Fibroblast of lung (primary cell): ENCODE data around the gene C11orf71. TPM values are rescaled to one million over a fixed set of nuclear protein-coding genes. Genes with fewer than 3 reads are reported as not detected.
A peak's percentile ranks its signal among the peaks of the same experiment; 100 is the strongest.

Experiments used
- DNase-seq, 2 donors: peaks; one replicate each; pipeline versions ENCODE4 v3.0.0 to v3.0.0-alpha.2; 2010; ENCODE audit warnings: low read depth in 2 of 2
- H2AFZ ChIP-seq: 2 replicates; pipeline ENCODE4 v1.5.1; 2012; ENCODE audit warnings: low read length, control low read depth, inconsistent platforms
- H3K27ac ChIP-seq: 2 replicates; pipeline ENCODE4 v1.5.1; 2011; ENCODE audit warnings: low read length, control low read depth; ENCODE audit not compliant: insufficient read depth
- H3K27me3 ChIP-seq: 2 replicates; pipeline ENCODE4 v1.5.1; 2011; ENCODE audit warnings: mild to moderate bottlenecking, low read length; ENCODE audit not compliant: control insufficient read depth, insufficient read depth
- H3K36me3 ChIP-seq: 2 replicates; pipeline ENCODE4 v1.5.1; 2011; ENCODE audit warnings: low read length; ENCODE audit not compliant: control insufficient read depth, insufficient read depth
- H3K4me1 ChIP-seq: 2 replicates; pipeline ENCODE4 v1.5.1; 2011; ENCODE audit warnings: low read length; ENCODE audit not compliant: control insufficient read depth, insufficient read depth; ENCODE audit errors: extremely low read depth
- H3K4me2 ChIP-seq: 2 replicates; pipeline ENCODE4 v1.5.1; 2011; ENCODE audit warnings: low read length, control low read depth; ENCODE audit not compliant: insufficient read depth; ENCODE audit errors: extremely low read depth
- H3K4me3 ChIP-seq, 4 experiments: fragments of 200-600 bp in 1 of 4; sonication (generic) in 1 of 4; replicated peaks in 1 of 4; 2 replicates each; pipeline ENCODE4 v1.5.1; 2011 to 2016; ENCODE audit warnings: low read length in 4 of 4, low read depth in 3 of 4, mild to moderate bottlenecking in 3 of 4, control low read depth in 2 of 4, inconsistent platforms in 1 of 4, mixed read lengths in 1 of 4; ENCODE audit not compliant: insufficient read depth in 1 of 4; ENCODE audit errors: control extremely low read depth in 1 of 4
- H3K79me2 ChIP-seq: 2 replicates; pipeline ENCODE4 v1.5.1; 2012; ENCODE audit warnings: mild to moderate bottlenecking, low read length, inconsistent platforms; ENCODE audit not compliant: control insufficient read depth, insufficient read depth
- H3K9ac ChIP-seq: 2 replicates; pipeline ENCODE4 v1.5.1; 2011; ENCODE audit warnings: mild to moderate bottlenecking, low read length, control low read depth; ENCODE audit not compliant: insufficient read depth
- H3K9me3 ChIP-seq: 2 replicates; pipeline ENCODE4 v1.5.1; 2012; ENCODE audit warnings: low read depth, low read length; ENCODE audit not compliant: control insufficient read depth, insufficient read depth
- H4K20me1 ChIP-seq: 2 replicates; pipeline ENCODE4 v1.5.1; 2011; ENCODE audit warnings: low read length; ENCODE audit not compliant: control insufficient read depth, insufficient read depth; ENCODE audit errors: extremely low read depth
- EZH2 ChIP-seq: IDR thresholded peaks from 2 replicates; pipeline ENCODE4 v1.5.1; 2012; ENCODE audit warnings: low read length, control low read depth, mild to moderate bottlenecking; ENCODE audit errors: missing control alignments
- polyA plus RNA-seq, 2 donors: library from polyadenylated mRNA; depleted of rRNA in 1 of 2; stranded (reverse) in 1 of 2; unstranded in 1 of 2; fragments of >200 nt; gene quantifications; 2 replicates each; pipeline ENCODE4 v1.2.1, GENCODE V29; 2011 to 2012; ENCODE audit warnings: missing spikeins in 1 of 2
- total RNA-seq: library from RNA; depleted of rRNA; stranded (reverse); fragments of >200 nt; gene quantifications from 2 replicates; pipeline ENCODE4 v1.2.1, GENCODE V29; 2014
- TF ChIP-seq, protein P1 (sequence below), 2 donors: IDR thresholded peaks in 1 of 2; conservative IDR thresholded peaks in 1 of 2; 1 replicate in 1 of 2; 2 replicates in 1 of 2; pipeline ENCODE4 v1.5.1; 2011 to 2012; ENCODE audit warnings: low read length in 2 of 2, control low read depth in 1 of 2, inconsistent platforms in 1 of 2, low read depth in 1 of 2, mild to moderate bottlenecking in 1 of 2

The C11orf71 gene
- total and polyA plus RNA-seq, 2 donors (not counting 1 experiment from before 2014, with no cell fraction given): 4.0 to 9.6 TPM

GRCh38 chr11:114441921-114442320, 41.6 kb upstream of the C11orf71 start:
- H3K9ac ChIP-seq: no peak overlapping the region
- no peaks in the 10 kb centered on the region for H4K20me1 ChIP-seq
- no peak overlapping the region for H2AFZ ChIP-seq
- no peaks in the 10 kb centered on the region for H3K27me3 ChIP-seq
- TF ChIP-seq, protein P1, sequence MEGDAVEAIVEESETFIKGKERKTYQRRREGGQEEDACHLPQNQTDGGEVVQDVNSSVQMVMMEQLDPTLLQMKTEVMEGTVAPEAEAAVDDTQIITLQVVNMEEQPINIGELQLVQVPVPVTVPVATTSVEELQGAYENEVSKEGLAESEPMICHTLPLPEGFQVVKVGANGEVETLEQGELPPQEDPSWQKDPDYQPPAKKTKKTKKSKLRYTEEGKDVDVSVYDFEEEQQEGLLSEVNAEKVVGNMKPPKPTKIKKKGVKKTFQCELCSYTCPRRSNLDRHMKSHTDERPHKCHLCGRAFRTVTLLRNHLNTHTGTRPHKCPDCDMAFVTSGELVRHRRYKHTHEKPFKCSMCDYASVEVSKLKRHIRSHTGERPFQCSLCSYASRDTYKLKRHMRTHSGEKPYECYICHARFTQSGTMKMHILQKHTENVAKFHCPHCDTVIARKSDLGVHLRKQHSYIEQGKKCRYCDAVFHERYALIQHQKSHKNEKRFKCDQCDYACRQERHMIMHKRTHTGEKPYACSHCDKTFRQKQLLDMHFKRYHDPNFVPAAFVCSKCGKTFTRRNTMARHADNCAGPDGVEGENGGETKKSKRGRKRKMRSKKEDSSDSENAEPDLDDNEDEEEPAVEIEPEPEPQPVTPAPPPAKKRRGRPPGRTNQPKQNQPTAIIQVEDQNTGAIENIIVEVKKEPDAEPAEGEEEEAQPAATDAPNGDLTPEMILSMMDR (conservative IDR thresholded peaks at IDR 0.05 in 1 of 2, IDR thresholded peaks at IDR 0.05 in 1 of 2; ENCODE audit: low read depth in 1 of 2, low read length in 2 of 2): no peak
- H3K36me3 ChIP-seq: peaks cover 5% of the 10 kb centered on the region
- DNase-seq: no peak
- H3K4me3 ChIP-seq: peak overlapping the region in 2 of 4 experiments; percentile 82 to 96
- no peak overlapping the region for H3K4me2 ChIP-seq
- H3K27ac ChIP-seq: no peak overlapping the region
- no peaks in the 10 kb centered on the region for H3K9me3 ChIP-seq
- H3K4me1 ChIP-seq: peaks cover 2% of the 10 kb centered on the region
- peaks cover 68% of the 10 kb centered on the region for H3K79me2 ChIP-seq

DNA sequence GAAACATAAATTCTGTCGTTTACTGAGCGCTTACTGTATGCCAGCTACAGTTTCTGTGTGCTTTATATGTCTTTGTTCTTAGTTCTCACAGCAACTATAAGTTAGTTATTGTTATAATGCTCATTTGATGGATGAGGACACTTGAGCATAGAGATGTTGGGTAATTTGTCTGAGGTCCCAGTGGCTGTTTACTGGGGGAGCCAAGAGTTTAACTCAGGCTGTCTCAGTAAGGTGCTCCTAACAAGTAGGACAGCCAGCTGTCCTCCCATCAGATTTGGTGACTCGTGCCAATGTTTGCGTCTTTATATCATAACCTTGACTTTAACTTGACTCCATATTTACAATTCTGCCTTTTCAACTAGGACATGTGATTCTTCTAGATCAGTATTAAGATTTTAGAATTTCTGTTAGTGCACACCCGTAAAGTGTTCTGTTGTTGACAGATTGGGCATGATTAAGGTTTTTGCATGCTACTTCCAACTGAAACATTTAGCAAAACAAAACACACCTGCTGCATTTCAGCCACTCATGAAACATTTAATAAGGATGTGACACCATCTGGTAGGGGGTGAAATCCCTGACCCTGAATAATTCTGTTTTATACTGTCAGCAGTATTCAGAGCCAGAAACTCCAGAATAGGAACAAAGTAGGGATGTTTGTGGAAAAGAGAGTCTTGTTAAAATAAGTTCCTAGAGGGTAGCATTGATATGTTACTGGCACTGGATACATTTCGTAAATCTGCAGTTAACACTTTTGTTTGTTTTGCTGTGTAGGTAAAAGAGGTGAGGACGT, 40.9 kb upstream of the C11orf71 start:
- H3K9ac ChIP-seq: no peak overlapping the region
- TF ChIP-seq, protein P1 (conservative IDR thresholded peaks at IDR 0.05 in 1 of 2, IDR thresholded peaks at IDR 0.05 in 1 of 2; ENCODE audit: low read depth in 1 of 2, low read length in 2 of 2): no peak
- no peak for TF ChIP-seq EZH2
- DNase-seq: peak in 1 of 2 donors; percentile 16

DNA sequence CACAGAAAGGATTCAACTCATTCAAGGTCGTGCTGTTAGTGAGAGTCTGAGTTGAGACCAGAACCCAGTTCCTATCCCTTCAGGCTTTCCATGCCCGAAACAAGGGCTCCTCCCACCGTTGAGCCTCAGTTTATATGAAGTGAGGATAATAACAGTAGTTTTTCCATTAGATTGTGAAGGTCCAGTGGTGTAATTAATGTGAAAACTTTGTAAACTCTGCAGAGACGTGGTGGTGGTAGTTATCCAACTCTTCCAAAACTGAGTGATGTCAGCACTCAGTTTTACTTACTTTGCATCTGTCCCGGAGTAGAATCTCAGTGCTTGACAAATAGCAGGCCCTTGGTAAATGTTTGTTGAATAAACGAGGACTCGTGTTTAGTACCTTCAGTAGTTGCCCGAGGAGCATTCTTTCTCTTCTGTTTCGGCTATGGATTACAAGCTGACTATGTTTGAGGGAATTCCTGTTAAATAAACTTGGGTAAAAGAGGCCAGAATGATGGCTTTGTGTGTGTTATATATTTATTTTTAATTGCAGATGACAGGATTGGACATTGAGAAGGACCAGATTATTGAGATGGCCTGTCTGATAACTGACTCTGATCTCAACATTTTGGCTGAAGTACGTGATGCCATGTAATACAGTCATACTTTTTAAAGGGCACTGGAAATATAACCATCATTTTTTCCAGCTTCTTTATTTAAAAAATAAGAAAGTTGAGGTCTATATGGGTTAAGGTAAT, 40.0 kb upstream of the C11orf71 start:
- Histone ChIP-seq H3K9ac (peak overlapping the region; percentile 90), H3K27me3 (no peaks in the 10 kb centered on the region), H3K4me1 (peaks cover 2% of the 10 kb centered on the region), H3K4me2 (peak overlapping the region; percentile 61), H3K4me3 (peak overlapping the region; percentile 82 to 99 (median 96)), H2AFZ (peak overlapping the region; percentile 92), H3K79me2 (peaks cover 58% of the 10 kb centered on the region), H3K27ac (peak overlapping the region; percentile 90), H4K20me1 (no peaks in the 10 kb centered on the region), H3K9me3 (no peaks in the 10 kb centered on the region), H3K36me3 (peaks cover 3% of the 10 kb centered on the region)
- DNase-seq: peak; percentile 9 to 29
- TF ChIP-seq, protein P1 (conservative IDR thresholded peaks at IDR 0.05 in 1 of 2, IDR thresholded peaks at IDR 0.05 in 1 of 2; ENCODE audit: low read depth in 1 of 2, low read length in 2 of 2): no peak

More for the DNA sequence above, 40.9 kb upstream of the C11orf71 start:
- H3K4me1 ChIP-seq: peaks cover 2% of the 10 kb centered on the region
- no peak overlapping the region for H2AFZ ChIP-seq
- H3K4me3 ChIP-seq: peak overlapping the region; percentile 82 to 99 (median 96)
- peak overlapping the region; percentile 61 for H3K4me2 ChIP-seq
- H3K27me3 ChIP-seq: no peaks in the 10 kb centered on the region
- H3K79me2 ChIP-seq: peaks cover 63% of the 10 kb centered on the region
- H4K20me1 ChIP-seq: no peaks in the 10 kb centered on the region
- no peaks in the 10 kb centered on the region for H3K9me3 ChIP-seq
- H3K27ac ChIP-seq: peak overlapping the region; percentile 26
- H3K36me3 ChIP-seq: peaks cover 3% of the 10 kb centered on the region
